ENCODE results near the gene RPS21. TPM values are rescaled to one million over a fixed set of nuclear protein-coding genes. Genes with fewer than 3 reads are reported as not detected.
A peak's percentile ranks its signal among the peaks of the same experiment; 100 is the strongest.

Gene RPS21
- total RNA-seq, 1 donor from 2014 or later = 1,828 TPM

DNA sequence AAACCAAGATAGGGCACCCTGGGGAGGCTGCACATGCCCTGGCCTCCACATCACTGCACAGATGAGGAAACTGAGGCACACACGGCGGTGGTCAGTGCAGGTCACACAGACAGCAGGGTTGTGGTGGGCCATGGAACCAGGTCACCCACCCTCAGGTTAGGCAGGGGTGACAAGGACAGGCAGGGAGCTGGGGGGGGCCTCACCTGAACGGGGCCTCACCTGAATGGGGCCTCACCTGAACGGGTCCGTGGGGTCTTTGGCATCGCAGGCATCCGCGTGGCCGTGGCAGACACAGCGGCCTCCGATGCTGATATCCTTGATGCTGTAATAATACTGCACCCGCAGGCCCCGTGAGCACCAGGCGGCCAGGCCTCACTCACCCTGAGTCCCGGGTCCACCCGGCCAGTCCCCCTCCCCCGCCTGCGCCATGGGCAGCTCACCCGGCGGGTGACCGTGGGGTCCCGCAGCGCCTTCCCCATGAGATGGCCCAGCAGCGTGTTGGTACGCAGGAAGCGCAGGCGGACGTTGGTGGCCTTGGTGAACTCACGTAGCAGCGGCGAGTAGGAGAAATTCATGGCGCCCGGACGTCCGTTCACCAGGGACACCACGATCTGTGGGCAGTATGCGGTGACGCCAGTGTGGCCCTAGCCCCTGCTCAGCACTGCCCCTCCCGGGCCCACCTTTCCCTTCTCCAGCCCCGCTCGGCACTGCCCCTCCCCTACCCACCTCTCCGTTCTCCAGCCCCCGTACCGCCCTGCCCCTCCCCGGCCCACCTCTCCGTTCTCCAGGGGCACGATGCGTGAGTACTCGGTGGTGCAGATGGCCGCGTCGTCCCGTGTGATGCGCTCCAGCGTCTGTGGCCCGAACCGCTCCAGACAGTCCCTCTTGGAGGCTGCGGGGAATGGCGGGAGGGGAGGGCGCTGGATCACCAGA is 35.2 kb upstream of the RPS21 start:
- Histone ChIP-seq H3K9me3 (no peaks in the 10 kb centered on the region), H3K4me1 (peaks cover 31 to 46% of the 10 kb centered on the region in 2 donors), H3K36me3 (peaks cover 34 to 38% of the 10 kb centered on the region in 2 donors), H3K27ac (peak overlapping the region; percentile 98 to 99), H3K27me3 (no peaks in the 10 kb centered on the region), H3K4me3 (no peak overlapping the region)
- no peak for TF ChIP-seq CTCF (IDR thresholded peaks at IDR 0.05)
- DNase-seq (ENCODE audit: low spot score in 2 of 2) = no peak
- intact Hi-C loops (cut with DNase I) = loop anchor here (1.0 kb wide), 2 partner anchors 25 to 49 kb away; partner anchors contain the start of gene ADRM1

GRCh38 chr20:62352402-62353288 is 34.3 kb upstream of the RPS21 start:
- DNase-seq (ENCODE audit: low spot score in 2 of 2) = peak in 1 of 2 donors; percentile 94
- Histone ChIP-seq H3K27ac (peak overlapping the region; percentile 98 to 99), H3K9me3 (no peaks in the 10 kb centered on the region), H3K36me3 (peaks cover 25 to 29% of the 10 kb centered on the region in 2 donors), H3K27me3 (no peaks in the 10 kb centered on the region), H3K4me3 (peak overlapping the region; percentile 16 to 35), H3K4me1 (peaks cover 40 to 54% of the 10 kb centered on the region in 2 donors)
- TF ChIP-seq CTCF (IDR thresholded peaks at IDR 0.05) = peak; percentile 39 to 61 (median 52)
- intact Hi-C loops (cut with DNase I) = loop anchor here (1.0 kb wide), 2 partner anchors 24 to 50 kb away; partner anchors contain the start of gene ADRM1

DNA sequence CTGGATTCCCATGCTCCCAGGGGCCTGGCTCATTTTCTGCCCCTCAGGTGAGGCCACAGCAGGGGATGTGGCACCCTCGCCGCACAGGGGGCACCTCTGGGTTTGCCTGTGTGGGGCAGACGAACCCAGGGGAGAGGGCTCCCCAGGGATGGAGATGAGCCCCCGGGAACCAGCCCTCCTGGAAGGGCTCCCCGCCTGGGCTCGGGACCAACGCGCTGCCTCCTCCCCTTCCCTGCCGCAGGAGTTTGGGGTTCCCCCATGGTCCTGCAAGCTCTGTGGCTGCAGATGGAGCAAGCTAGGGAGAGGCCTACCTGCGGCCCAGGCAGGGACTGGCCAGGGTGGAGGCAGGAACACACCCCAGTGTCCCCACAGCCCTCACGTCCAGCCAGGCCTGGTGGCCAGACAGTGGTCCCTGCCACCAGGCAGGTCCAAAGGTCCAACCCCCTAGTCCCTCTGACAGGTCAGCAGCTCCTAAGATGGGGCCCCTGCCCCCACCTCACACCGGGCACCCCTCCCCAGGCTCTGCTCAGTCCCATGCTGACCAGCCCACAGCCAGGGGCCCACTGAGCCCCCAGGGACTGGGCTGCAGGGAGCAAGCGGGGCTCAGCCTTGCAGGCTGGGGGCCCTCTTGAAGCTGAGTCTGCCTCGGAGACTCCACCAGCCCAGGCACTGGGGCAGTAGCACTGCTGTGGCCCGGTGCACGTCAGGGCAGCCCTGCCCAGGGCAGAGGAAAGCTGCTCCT is 33.4 kb upstream of the RPS21 start:
- DNase-seq (ENCODE audit: low spot score in 2 of 2) = no peak

GRCh38 chr20:62354031-62354808 is 32.7 kb upstream of the RPS21 start:
- intact Hi-C loops (cut with DNase I) = loop anchor here (2.0 kb wide), 1 partner anchor 15 kb away; no protein-coding TSS in a partner anchor

More for the DNA sequence above, 33.4 kb upstream of the RPS21 start:
- H3K9me3 ChIP-seq = no peaks in the 10 kb centered on the region
- intact Hi-C loops (cut with DNase I) = loop anchor here (2.0 kb wide), 1 partner anchor 15 kb away; no protein-coding TSS in a partner anchor
- H3K27me3 ChIP-seq = no peaks in the 10 kb centered on the region
- H3K27ac ChIP-seq = peak overlapping the region; percentile 98 to 99
- TF ChIP-seq CTCF (IDR thresholded peaks at IDR 0.05) = no peak
- H3K36me3 ChIP-seq = peaks cover 21 to 26% of the 10 kb centered on the region in 2 donors
- H3K4me3 ChIP-seq = peak overlapping the region; percentile 16 to 35
- peaks cover 48 to 63% of the 10 kb centered on the region in 2 donors for H3K4me1 ChIP-seq

More at GRCh38 chr20:62354031-62354808, 32.7 kb upstream of the RPS21 start:
- DNase-seq (ENCODE audit: low spot score in 2 of 2) = no peak
- no peaks in the 10 kb centered on the region for H3K9me3 ChIP-seq
- peaks cover 21 to 26% of the 10 kb centered on the region in 2 donors for H3K36me3 ChIP-seq
- H3K27me3 ChIP-seq = no peaks in the 10 kb centered on the region
- no peak for TF ChIP-seq CTCF (IDR thresholded peaks at IDR 0.05)
- peaks cover 56 to 70% of the 10 kb centered on the region in 2 donors for H3K4me1 ChIP-seq
- H3K4me3 ChIP-seq = peak overlapping the region in 1 of 2 donors; percentile 60
- H3K27ac ChIP-seq = peak overlapping the region; percentile 98 to 99
